PFSK-1 (cell line): ENCODE measurements around the gene RPA3.

Source experiments
- FOXP2 ChIP-seq: optimal IDR thresholded peaks from 2 replicates; pipeline ENCODE3; 2011; ENCODE audit warnings: borderline replicate concordance, control low read depth, inconsistent platforms; ENCODE audit not compliant: insufficient read depth; ENCODE audit errors: extremely low read length, extremely low read depth
- POLR2AphosphoS5 ChIP-seq: IDR thresholded peaks from 2 replicates; pipeline ENCODE4 v1.6.1; 2012; ENCODE audit warnings: low read depth, mild to moderate bottlenecking, control low read depth, low read length, moderate library complexity
- SIN3A ChIP-seq: IDR thresholded peaks from 2 replicates; pipeline ENCODE4 v1.6.1; 2012; ENCODE audit warnings: mild to moderate bottlenecking, low read length, moderate library complexity, borderline replicate concordance; ENCODE audit not compliant: insufficient read depth
- TAF1 ChIP-seq: IDR thresholded peaks from 2 replicates; pipeline ENCODE4 v1.6.1; 2012; ENCODE audit warnings: low read length, control low read depth, borderline replicate concordance; ENCODE audit not compliant: insufficient read depth
- TF ChIP-seq, protein P1 (sequence below), 2 experiments: IDR thresholded peaks; 2 replicates each; pipeline versions ENCODE4 v1.6.1 to v1.8.0; 2011 to 2012; ENCODE audit warnings: low read depth in 2 of 2, low read length in 2 of 2, control low read depth in 1 of 2, inconsistent platforms in 1 of 2, mild to moderate bottlenecking in 1 of 2, moderate library complexity in 1 of 2; ENCODE audit not compliant: insufficient read depth in 1 of 2

The RPA3 gene

GRCh38 chr7:7687800-7688199 lies 30.6 kb downstream of the RPA3 start:
- TF ChIP-seq FOXP2 (no peak), POLR2AphosphoS5 (no peak), TAF1 (no peak), SIN3A (no peak)
- TF ChIP-seq, protein P1, sequence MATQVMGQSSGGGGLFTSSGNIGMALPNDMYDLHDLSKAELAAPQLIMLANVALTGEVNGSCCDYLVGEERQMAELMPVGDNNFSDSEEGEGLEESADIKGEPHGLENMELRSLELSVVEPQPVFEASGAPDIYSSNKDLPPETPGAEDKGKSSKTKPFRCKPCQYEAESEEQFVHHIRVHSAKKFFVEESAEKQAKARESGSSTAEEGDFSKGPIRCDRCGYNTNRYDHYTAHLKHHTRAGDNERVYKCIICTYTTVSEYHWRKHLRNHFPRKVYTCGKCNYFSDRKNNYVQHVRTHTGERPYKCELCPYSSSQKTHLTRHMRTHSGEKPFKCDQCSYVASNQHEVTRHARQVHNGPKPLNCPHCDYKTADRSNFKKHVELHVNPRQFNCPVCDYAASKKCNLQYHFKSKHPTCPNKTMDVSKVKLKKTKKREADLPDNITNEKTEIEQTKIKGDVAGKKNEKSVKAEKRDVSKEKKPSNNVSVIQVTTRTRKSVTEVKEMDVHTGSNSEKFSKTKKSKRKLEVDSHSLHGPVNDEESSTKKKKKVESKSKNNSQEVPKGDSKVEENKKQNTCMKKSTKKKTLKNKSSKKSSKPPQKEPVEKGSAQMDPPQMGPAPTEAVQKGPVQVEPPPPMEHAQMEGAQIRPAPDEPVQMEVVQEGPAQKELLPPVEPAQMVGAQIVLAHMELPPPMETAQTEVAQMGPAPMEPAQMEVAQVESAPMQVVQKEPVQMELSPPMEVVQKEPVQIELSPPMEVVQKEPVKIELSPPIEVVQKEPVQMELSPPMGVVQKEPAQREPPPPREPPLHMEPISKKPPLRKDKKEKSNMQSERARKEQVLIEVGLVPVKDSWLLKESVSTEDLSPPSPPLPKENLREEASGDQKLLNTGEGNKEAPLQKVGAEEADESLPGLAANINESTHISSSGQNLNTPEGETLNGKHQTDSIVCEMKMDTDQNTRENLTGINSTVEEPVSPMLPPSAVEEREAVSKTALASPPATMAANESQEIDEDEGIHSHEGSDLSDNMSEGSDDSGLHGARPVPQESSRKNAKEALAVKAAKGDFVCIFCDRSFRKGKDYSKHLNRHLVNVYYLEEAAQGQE (IDR thresholded peaks at IDR 0.05; ENCODE audit: insufficient read depth in 1 of 2, low read depth in 2 of 2, low read length in 2 of 2), result no peak

DNA sequence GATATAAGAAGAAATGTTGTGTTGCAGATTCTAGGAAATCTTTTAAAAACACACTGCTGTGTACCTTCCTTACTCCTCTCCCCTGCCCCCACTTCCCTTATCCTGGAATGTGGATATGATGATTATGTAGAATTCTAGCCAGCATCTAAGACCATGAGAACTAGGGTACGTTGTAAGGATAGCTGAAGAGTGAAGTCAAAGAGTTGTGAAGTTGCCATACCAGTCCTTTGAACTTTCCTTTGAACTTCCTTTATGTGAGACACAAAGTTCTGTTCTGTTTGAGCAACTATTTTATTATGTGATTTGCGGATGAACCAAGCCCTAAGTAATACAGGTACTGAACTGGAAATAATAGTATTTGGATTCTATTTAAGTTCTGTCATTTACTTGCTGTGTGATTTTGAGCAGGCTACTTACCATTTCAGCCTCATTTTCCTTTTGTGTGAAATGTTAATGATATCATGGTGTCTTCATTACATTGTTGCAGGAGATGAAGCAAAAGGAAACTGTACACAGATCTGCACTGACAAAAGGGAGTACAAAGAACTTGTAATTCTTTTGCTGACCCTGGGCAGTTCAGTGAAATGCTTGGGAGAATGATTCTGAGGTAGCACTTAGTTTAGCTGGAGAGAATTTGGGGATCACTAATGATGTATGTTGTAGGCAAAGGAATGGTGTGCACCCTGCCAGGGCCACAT lies 31.4 kb downstream of the RPA3 start:
- TF ChIP-seq, protein P1 (IDR thresholded peaks at IDR 0.05; ENCODE audit: insufficient read depth in 1 of 2, low read depth in 2 of 2, low read length in 2 of 2), result no peak
- TF ChIP-seq SIN3A (no peak), POLR2AphosphoS5 (no peak)

- no peak for TF ChIP-seq TAF1
- no peak for TF ChIP-seq FOXP2
- no peak for TF ChIP-seq POLR2AphosphoS5
- TF ChIP-seq, protein P1 (IDR thresholded peaks at IDR 0.05; ENCODE audit: insufficient read depth in 1 of 2, low read depth in 2 of 2, low read length in 2 of 2), result no peak
- no peak for TF ChIP-seq SIN3A
Measured at GRCh38 chr7:7682861-7683260, 35.5 kb downstream of the RPA3 start.

DNA sequence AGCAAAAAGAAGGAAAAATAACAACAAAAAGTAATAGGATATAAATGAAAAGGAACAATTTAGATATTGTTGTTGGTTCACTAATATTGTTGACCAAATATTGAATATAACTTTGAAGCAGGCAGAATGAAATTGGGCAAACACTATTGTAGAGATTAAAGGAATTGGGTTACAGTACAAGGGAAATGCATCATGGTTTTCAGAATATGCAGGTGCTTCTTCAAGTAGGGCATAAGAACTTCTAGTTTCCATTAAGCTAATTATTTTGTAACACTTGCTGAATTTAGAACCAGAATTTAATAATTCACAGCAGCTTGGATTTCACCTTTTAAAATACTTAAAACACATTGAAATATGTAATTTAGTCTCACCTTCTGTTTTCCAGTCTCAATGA lies 36.5 kb downstream of the RPA3 start:
- TF ChIP-seq, protein P1 (IDR thresholded peaks at IDR 0.05; ENCODE audit: insufficient read depth in 1 of 2, low read depth in 2 of 2, low read length in 2 of 2), result no peak
- TF ChIP-seq SIN3A (no peak), POLR2AphosphoS5 (no peak), TAF1 (no peak), FOXP2 (no peak)
